Measurements from ENCODE around the gene ARSA. TPM values are rescaled to one million over a fixed set of nuclear protein-coding genes. Genes with fewer than 3 reads are reported as not detected.

Gene ARSA
- total RNA-seq, 1 experiment from 2014 or later: 16.4 TPM

- H3K4me1 ChIP-seq (ENCODE audit: control insufficient read depth in 1 of 2, insufficient read depth in 2 of 2, low read length in 2 of 2): peaks cover 10 to 48% of the 10 kb centered on the region in 2 experiments; a peak in 3 of 4 replicates
These were observed 1.6 kb downstream of the ARSA start for GRCh38 chr22:50626314-50626849.

More at GRCh38 chr22:50626314-50626849, 1.6 kb downstream of the ARSA start:
- POLR2A ChIA-PET: no interaction called here
- Histone ChIP-seq H3K9me3 (ENCODE audit: control insufficient read depth in 1 of 2, insufficient read depth in 1 of 2, low read depth in 1 of 2, low read length in 2 of 2) (no peaks in the 10 kb centered on the region), H2AFZ (ENCODE audit: low read depth, low read length, poor library complexity, severe bottlenecking) (no peak overlapping the region), H4K20me1 (ENCODE audit: insufficient read depth) (no peaks in the 10 kb centered on the region), H3K9me2 (ENCODE audit: insufficient read depth) (no peaks in the 10 kb centered on the region), H3K4me3 (replicated peaks in 1 of 2; ENCODE audit: low read depth in 1 of 2, low read length in 2 of 2) (0 out of 4 replicates have a peak overlapping the region, but pooled peaks of 1 of the 2 experiments have one; percentile 88), H3K9ac (ENCODE audit: low read length) (no peak overlapping the region), H3K27me3 (ENCODE audit: insufficient read depth, low read length) (peaks cover 6% of the 10 kb centered on the region; the same call in 1 of the 2 replicates), H3K79me2 (ENCODE audit: insufficient read depth, low read length) (no peaks in the 10 kb centered on the region), H3K4me2 (ENCODE audit: low read length) (peak overlapping the region; percentile 99), H3K36me3 (ENCODE audit: control insufficient read depth in 1 of 2, insufficient read depth in 2 of 2, low read length in 2 of 2) (no peaks in the 10 kb centered on the region), H3K27ac (ENCODE audit: low read depth, low read length) (no peak overlapping the region; the same call in 1 of the 2 replicates)
- CTCF ChIA-PET: interaction anchor here (0.9 to 1.2 kb wide), 2 partner anchors 64 to 68 kb away, joined by 3 read pairs; no protein-coding TSS in a partner anchor
- RAD21 ChIA-PET (ENCODE audit: low non-redundant PET in 1 of 2, low total read pairs in 2 of 2, uncharacterized antibody in 2 of 2, unreplicated experiment in 2 of 2): interaction anchor here in 1 of 2 experiments (0.6 kb wide), 1 partner anchor 105 kb away, joined by 7 read pairs; no protein-coding TSS in a partner anchor
- TF ChIP-seq TCF7L2 (IDR thresholded peaks at IDR 0.05; ENCODE audit: borderline replicate concordance, extremely low read depth, insufficient read depth, insufficient read length) (no peak), MAX (IDR thresholded peaks at IDR 0.05) (no peak), ZBTB33 (IDR thresholded peaks at IDR 0.05; ENCODE audit: extremely low read depth, insufficient replicate concordance, low read length) (no peak)
- no TSS peak for BruUV-seq (replicated peaks)
- ATAC-seq (no peak), DNase-seq (ENCODE audit: low read depth, low spot score) (no peak)
- intact Hi-C loops (cut with micrococcal nuclease): loop anchor here (2.0 kb wide), 1 partner anchor 64 kb away; no protein-coding TSS in a partner anchor
